ENCODE results near the gene ZNF536. TPM values are rescaled to one million over a fixed set of nuclear protein-coding genes. Genes with fewer than 3 reads are reported as not detected.
A peak's percentile ranks its signal among the peaks of the same experiment; 100 is the strongest.
"Not testable (repeated sequence)": the region's sequence is repeated elsewhere in the genome, so short reads cannot be mapped to it uniquely, and the experiment has no call there.

Gene ZNF536
- total and polyA plus RNA-seq, 12 donors, result 2.3 to 10.8 (median 6.4) TPM

- 53 to 63% (median 60%) methylated on average over 2 of the region's 2 CpGs for WGBS, 4 donors
Measured at GRCh38 chr19:30416375-30416774, 44.2 kb downstream of the ZNF536 start.

GRCh38 chr19:30417166-30417565, 45.0 kb downstream of the ZNF536 start:
- 74 to 84% (median 81%) methylated on average over 4 of the region's 4 CpGs for WGBS, 4 donors
- intact Hi-C loops (cut with DNase I), result not testable (repeated sequence)

More at GRCh38 chr19:30416375-30416774, 44.2 kb downstream of the ZNF536 start:
- DNase-seq, result no peak
- H3K36me3 ChIP-seq (replicated peaks in 1 of 2), result no peaks in the 10 kb centered on the region
- H3K9me3 ChIP-seq (replicated peaks in 1 of 3), result no peaks in the 10 kb centered on the region
- TF ChIP-seq CTCF (IDR thresholded peaks at IDR 0.05) (no peak), POLR2A (IDR thresholded peaks at IDR 0.05) (no peak)
- H3K4me3 ChIP-seq, result no peak overlapping the region
- no peak overlapping the region for H3K27ac ChIP-seq
- intact Hi-C loops (cut with DNase I), result no loop called here
- H3K4me1 ChIP-seq (replicated peaks in 1 of 2), result no peaks in the 10 kb centered on the region
- no peaks in the 10 kb centered on the region for H3K27me3 ChIP-seq

GRCh38 chr19:30419568-30420180, 47.5 kb downstream of the ZNF536 start:
- TF ChIP-seq POLR2A (IDR thresholded peaks at IDR 0.05) (no peak), CTCF (IDR thresholded peaks at IDR 0.05) (no peak)
- peak overlapping the region in 1 of 5 donors; percentile 29 for H3K27ac ChIP-seq
- H3K9me3 ChIP-seq (replicated peaks in 1 of 3), result no peaks in the 10 kb centered on the region
- no peaks in the 10 kb centered on the region for H3K4me1 ChIP-seq (replicated peaks in 1 of 2)
- intact Hi-C loops (cut with DNase I), result no loop called here
- 61 to 76% (median 63%) methylated on average over 15 of the region's 15 CpGs for WGBS, 4 donors
- no peaks in the 10 kb centered on the region for H3K27me3 ChIP-seq
- DNase-seq, result peak in 6 of 7 donors; percentile 41 to 75 (median 70)
- no peak overlapping the region for H3K4me3 ChIP-seq
- H3K36me3 ChIP-seq (replicated peaks in 1 of 2), result no peaks in the 10 kb centered on the region

More at GRCh38 chr19:30417166-30417565, 45.0 kb downstream of the ZNF536 start:
- not testable (repeated sequence) for H3K4me1 ChIP-seq (replicated peaks in 1 of 2); DNase-seq; H3K4me3 ChIP-seq; H3K27me3 ChIP-seq; H3K36me3 ChIP-seq (replicated peaks in 1 of 2); H3K27ac ChIP-seq; H3K9me3 ChIP-seq (replicated peaks in 1 of 3)

GRCh38 chr19:30420316-30420715, 48.1 kb downstream of the ZNF536 start:
- no peak for DNase-seq
- Histone ChIP-seq H3K4me1 (replicated peaks in 1 of 2) (no peaks in the 10 kb centered on the region), H3K9me3 (replicated peaks in 1 of 3) (no peaks in the 10 kb centered on the region), H3K36me3 (replicated peaks in 1 of 2) (no peaks in the 10 kb centered on the region), H3K27ac (no peak overlapping the region), H3K4me3 (no peak overlapping the region), H3K27me3 (no peaks in the 10 kb centered on the region)
- TF ChIP-seq POLR2A (IDR thresholded peaks at IDR 0.05) (no peak), CTCF (IDR thresholded peaks at IDR 0.05) (no peak)
- intact Hi-C loops (cut with DNase I), result no loop called here
- WGBS, 4 donors, result 86 to 89% (median 87%) methylated on average over 8 of the region's 8 CpGs

GRCh38 chr19:30420881-30421280, 48.7 kb downstream of the ZNF536 start:
- H3K36me3 ChIP-seq (replicated peaks in 1 of 2), result no peaks in the 10 kb centered on the region
- intact Hi-C loops (cut with DNase I), result no loop called here
- 66 to 77% (median 67%) methylated on average over 10 of the region's 10 CpGs for WGBS, 4 donors
- DNase-seq, result no peak
- no peaks in the 10 kb centered on the region for H3K9me3 ChIP-seq (replicated peaks in 1 of 3)
- H3K27ac ChIP-seq, result no peak overlapping the region
- H3K27me3 ChIP-seq, result no peaks in the 10 kb centered on the region
- no peak overlapping the region for H3K4me3 ChIP-seq
- no peaks in the 10 kb centered on the region for H3K4me1 ChIP-seq (replicated peaks in 1 of 2)
- TF ChIP-seq POLR2A (IDR thresholded peaks at IDR 0.05) (no peak), CTCF (IDR thresholded peaks at IDR 0.05) (no peak)
